ENCODE results near the gene VPS13D. TPM values are rescaled to one million over a fixed set of nuclear protein-coding genes. Genes with fewer than 3 reads are reported as not detected.
A peak's percentile ranks its signal among the peaks of the same experiment; 100 is the strongest.

Gene VPS13D
- total RNA-seq, 1 experiment from 2014 or later, result 13.6 TPM

GRCh38 chr1:12539320-12539704 lies 309.5 kb downstream of the VPS13D start:
- no peak for DNase-seq (ENCODE audit: low read depth)

- DNase-seq (ENCODE audit: low read depth), result peak; percentile 54
Measured at GRCh38 chr1:12539705-12540579, 310.1 kb downstream of the VPS13D start.

GRCh38 chr1:12540580-12541273 lies 310.9 kb downstream of the VPS13D start:
- no peak for DNase-seq (ENCODE audit: low read depth)

GRCh38 chr1:12541274-12542137 lies 311.7 kb downstream of the VPS13D start:
- DNase-seq (ENCODE audit: low read depth), result peak; percentile 79

- DNase-seq (ENCODE audit: low read depth), result no peak
Measured at GRCh38 chr1:12542138-12542465, 312.3 kb downstream of the VPS13D start.

- no peak for DNase-seq (ENCODE audit: low read depth)
Measured at GRCh38 chr1:12542616-12543592, 313.1 kb downstream of the VPS13D start.

GRCh38 chr1:12543740-12544154 lies 313.9 kb downstream of the VPS13D start:
- DNase-seq (ENCODE audit: low read depth), result no peak

GRCh38 chr1:12544357-12544756 lies 314.5 kb downstream of the VPS13D start:
- no peak for DNase-seq (ENCODE audit: low read depth)

GRCh38 chr1:12544992-12545391 lies 315.2 kb downstream of the VPS13D start:
- DNase-seq (ENCODE audit: low read depth), result no peak

GRCh38 chr1:12546771-12547585 lies 317.1 kb downstream of the VPS13D start:
- DNase-seq (ENCODE audit: low read depth), result no peak

- DNase-seq (ENCODE audit: low read depth), result no peak
Measured at GRCh38 chr1:12547586-12548225, 317.9 kb downstream of the VPS13D start.

- no peak for DNase-seq (ENCODE audit: low read depth)
Measured at GRCh38 chr1:12548279-12548972, 318.6 kb downstream of the VPS13D start.

GRCh38 chr1:12548973-12549459 lies 319.2 kb downstream of the VPS13D start:
- peak; percentile 76 for DNase-seq (ENCODE audit: low read depth)

- DNase-seq (ENCODE audit: low read depth), result peak; percentile 98
Measured at GRCh38 chr1:12549460-12550349, 319.9 kb downstream of the VPS13D start.

- no peak for DNase-seq (ENCODE audit: low read depth)
Measured at GRCh38 chr1:12551584-12551983, 321.8 kb downstream of the VPS13D start.

GRCh38 chr1:12552111-12552888 lies 322.5 kb downstream of the VPS13D start:
- DNase-seq (ENCODE audit: low read depth), result no peak
